K562 (cell line): Measurements from ENCODE around the gene PPP1R14B. TPM values are rescaled to one million over a fixed set of nuclear protein-coding genes. Genes with fewer than 3 reads are reported as not detected.
A peak's percentile ranks its signal among the peaks of the same experiment; 100 is the strongest.

ENCODE experiments used
- ATF7 ChIP-seq: fragments of 450-650 bp; IDR thresholded peaks from 2 replicates; pipeline ENCODE4 v1.7.1; 2014; ENCODE audit warnings: mild to moderate bottlenecking, moderate library complexity
- CTBP1 ChIP-seq: fragments of 450-650 bp; IDR thresholded peaks from 2 replicates; pipeline ENCODE4 v1.6.1; 2016; ENCODE audit warnings: borderline replicate concordance
- DPF2 ChIP-seq: fragments of 450-650 bp; IDR thresholded peaks from 2 replicates; pipeline ENCODE4 v1.6.1; 2016
- ESRRA ChIP-seq: fragments of 450-650 bp; IDR thresholded peaks from 2 replicates; pipeline ENCODE4 v1.6.1; 2014; ENCODE audit warnings: low read depth, mild to moderate bottlenecking, moderate library complexity, borderline replicate concordance
- GTF2A2 ChIP-seq: IDR thresholded peaks from 2 replicates; pipeline ENCODE4 v1.6.1; 2016; ENCODE audit warnings: mild to moderate bottlenecking, missing genetic modification characterization, missing compliant biosample characterization
- MBD2 ChIP-seq: sonication (generic); IDR thresholded peaks from 2 replicates; pipeline ENCODE4 v1.6.1; 2016; ENCODE audit warnings: low read depth, borderline replicate concordance
- NR1H2 ChIP-seq: sonication (generic); formaldehyde crosslinking; IDR thresholded peaks from 2 replicates; pipeline ENCODE4 v1.4.0; 2020; ENCODE audit warnings: mild to moderate bottlenecking, missing genetic modification reagents
- NR4A1 ChIP-seq, 2 experiments: fragments of 250-450 bp in 1 of 2; fragments of 450-650 bp in 1 of 2; sonication (Bioruptor Pico) in 1 of 2; IDR thresholded peaks; 2 replicates each; pipeline versions ENCODE4 v1.4.0 to v1.6.1; 2016 to 2020; ENCODE audit warnings: mild to moderate bottlenecking in 2 of 2, missing compliant biosample characterization in 1 of 2, missing genetic modification characterization in 1 of 2, moderate library complexity in 1 of 2
- RAD21 ChIP-seq, 2 experiments: fragments of 250-450 bp in 1 of 2; fragments of 450-650 bp in 1 of 2; sonication (Bioruptor Pico) in 1 of 2; formaldehyde crosslinking in 1 of 2; IDR thresholded peaks in 1 of 2; conservative IDR thresholded peaks in 1 of 2; 2 replicates each; pipeline versions ENCODE4 v1.4.0 to v1.8.0; 2020 to 2022; ENCODE audit warnings: mild to moderate bottlenecking in 2 of 2, moderate library complexity in 1 of 2
- RAD51 ChIP-seq: fragments of 450-650 bp; IDR thresholded peaks from 2 replicates; pipeline ENCODE4 v1.7.1; 2016; ENCODE audit warnings: low read depth, mild to moderate bottlenecking, borderline replicate concordance
- STAG1 ChIP-seq: sonication (generic); formaldehyde crosslinking; IDR thresholded peaks from 2 replicates; pipeline ENCODE4 v1.5.0; 2020; ENCODE audit warnings: missing genetic modification reagents, borderline replicate concordance
- TCF3 ChIP-seq: sonication (generic); formaldehyde crosslinking; IDR thresholded peaks from 2 replicates; pipeline ENCODE4 v1.4.0; 2020; ENCODE audit warnings: mild to moderate bottlenecking, missing genetic modification reagents
- TGIF2 ChIP-seq: sonication (generic); formaldehyde crosslinking; IDR thresholded peaks from 2 replicates; pipeline ENCODE4 v1.8.1; 2022; ENCODE audit warnings: mild to moderate bottlenecking, missing genetic modification reagents, moderate library complexity
- ZKSCAN1 ChIP-seq: fragments of 150-350 bp; IDR thresholded peaks from 2 replicates; pipeline ENCODE4 v1.6.1; 2016; ENCODE audit warnings: low read depth, low read length
- ZNF124 ChIP-seq: sonication (generic); formaldehyde crosslinking; IDR thresholded peaks from 2 replicates; pipeline ENCODE4 v1.8.1; 2022; ENCODE audit warnings: missing genetic modification reagents
- ZNF253 ChIP-seq: fragments of 250-450 bp; sonication (Bioruptor Pico); conservative IDR thresholded peaks from 2 replicates; pipeline ENCODE4 v1.6.1; 2021; ENCODE audit warnings: mild to moderate bottlenecking
- ZNF561 ChIP-seq: fragments of 450-650 bp; formaldehyde crosslinking; conservative IDR thresholded peaks from 2 replicates; pipeline ENCODE4 v1.4.0; 2020; ENCODE audit warnings: mild to moderate bottlenecking, moderate library complexity
- ZNF778 ChIP-seq: fragments of 450-650 bp; formaldehyde crosslinking; IDR thresholded peaks from 2 replicates; pipeline ENCODE4 v1.4.0; 2020; ENCODE audit warnings: mild to moderate bottlenecking, moderate library complexity
- polyA plus RNA-seq, 8 experiments: library from polyadenylated mRNA; depleted of rRNA in 4 of 8; stranded (reverse) in 5 of 8; unstranded in 3 of 8; fragments of >200 nt; fragmentation: Nextera tagmentation in 2 of 8; fragmentation: Illumina TruSeq in 1 of 8; extraction: Ambion mirVana in 2 of 8; extraction: Trizol in 1 of 8; gene quantifications; 2 replicates each; pipeline versions ENCODE4 v1.2.1 to v1.2.3, GENCODE V29; 2011 to 2014; ENCODE audit warnings: inconsistent platforms in 1 of 8, missing spikeins in 1 of 8
- total RNA-seq, 7 experiments: library from RNA; depleted of rRNA in 6 of 7; stranded (reverse); fragments of >200 nt in 6 of 7; fragmentation: Illumina TruSeq in 2 of 7; extraction: Trizol in 2 of 7; gene quantifications; 2 replicates each; pipeline versions ENCODE4 v1.2.1 to v1.2.3, GENCODE V29; 2011 to 2021; ENCODE audit warnings: low replicate concordance in 1 of 7
- TF ChIP-seq, protein P1 (sequence below): fragments of 450-650 bp; IDR thresholded peaks from 2 replicates; pipeline ENCODE4 v1.6.1; 2017; ENCODE audit warnings: antibody characterized with exemption, mild to moderate bottlenecking
- TF ChIP-seq, protein P2 (sequence below), 2 experiments: fragments of 450-650 bp in 1 of 2; sonication (generic) in 1 of 2; formaldehyde crosslinking; conservative IDR thresholded peaks; 2 replicates each; pipeline versions ENCODE4 v1.4.0 to v1.8.1; 2020 to 2022; ENCODE audit warnings: mild to moderate bottlenecking in 1 of 2, missing genetic modification reagents in 1 of 2
- TF ChIP-seq, protein P3 (sequence below): sonication (generic); formaldehyde crosslinking; IDR thresholded peaks from 2 replicates; pipeline ENCODE4 v1.9.0; 2022; ENCODE audit warnings: mild to moderate bottlenecking, missing genetic modification reagents
- TF ChIP-seq, protein P4 (sequence below): sonication (generic); formaldehyde crosslinking; IDR thresholded peaks from 2 replicates; pipeline ENCODE4 v1.8.0; 2022; ENCODE audit warnings: mild to moderate bottlenecking, missing genetic modification reagents
- TF ChIP-seq, protein P5 (sequence below): sonication (generic); IDR thresholded peaks from 2 replicates; pipeline ENCODE4 v1.6.1; 2016

Gene PPP1R14B
- total and polyA plus RNA-seq, 9 of the 15 experiments (the other 6 are each of a cell fraction or from before 2014, with no cell fraction given) = 7.7 to 566 (median 212) TPM

DNA sequence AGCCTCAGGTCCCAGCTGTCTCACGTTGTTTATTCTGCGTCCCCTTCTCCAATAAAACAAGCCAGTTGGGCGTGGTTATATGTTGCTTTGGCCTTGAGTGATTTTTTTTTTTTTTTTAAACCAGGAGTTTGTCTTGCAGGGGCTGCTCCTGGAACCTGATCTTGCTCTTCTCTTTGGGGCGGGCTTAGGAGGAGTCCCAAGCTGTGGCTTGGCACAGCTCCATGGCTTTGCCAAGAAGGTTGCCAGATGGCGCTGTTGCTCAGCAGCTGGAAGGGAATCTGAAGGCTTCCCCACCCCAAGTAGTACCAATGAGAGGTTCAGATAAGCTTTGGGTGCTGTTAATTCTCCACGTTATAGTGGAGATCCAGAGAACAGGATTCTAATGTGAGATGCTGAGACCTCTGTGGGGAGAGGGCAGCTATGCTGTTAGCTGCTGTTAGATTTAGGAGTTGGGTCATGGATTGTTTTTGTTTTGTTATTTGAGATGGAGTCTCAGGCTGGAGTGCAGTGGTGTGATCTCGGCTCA lies 42.2 kb downstream of the PPP1R14B start (continued):
- TF ChIP-seq ZNF253 (no peak), ZNF124 (CRISPR knock-in tag) (no peak), MBD2 (no peak), TCF3 (CRISPR knock-in tag) (peak; percentile 29; the same call in 1 of the 2 replicates), RAD21 (CRISPR knock-in tag; conservative IDR thresholded peaks at IDR 0.05 in 1 of 2, IDR thresholded peaks at IDR 0.05 in 1 of 2) (peak; percentile 87 to 90), ATF7 (peak; percentile 49; the same call in 1 of the 2 replicates), DPF2 (peak; percentile 53; the same call in 1 of the 2 replicates), RAD51 (0 out of 2 replicates have a peak, but pooled peaks have one; percentile 26), TGIF2 (CRISPR knock-in tag) (no peak), ESRRA (peak; percentile 65; the same call in 1 of the 2 replicates), ZNF561 (CRISPR knock-in tag) (no peak), NR4A1 (CRISPR knock-in tag; IDR thresholded peaks at IDR 0.05) (no peak), NR4A1 (tag; IDR thresholded peaks at IDR 0.05) (no peak), ZNF778 (CRISPR knock-in tag) (no peak), NR1H2 (CRISPR knock-in tag) (no peak), STAG1 (CRISPR knock-in tag) (peak; percentile 41; the same call in 1 of the 2 replicates), CTBP1 (peak; percentile 69; the same call in 1 of the 2 replicates), ZKSCAN1 (peak; percentile 89), GTF2A2 (no peak)
- TF ChIP-seq, protein P1, sequence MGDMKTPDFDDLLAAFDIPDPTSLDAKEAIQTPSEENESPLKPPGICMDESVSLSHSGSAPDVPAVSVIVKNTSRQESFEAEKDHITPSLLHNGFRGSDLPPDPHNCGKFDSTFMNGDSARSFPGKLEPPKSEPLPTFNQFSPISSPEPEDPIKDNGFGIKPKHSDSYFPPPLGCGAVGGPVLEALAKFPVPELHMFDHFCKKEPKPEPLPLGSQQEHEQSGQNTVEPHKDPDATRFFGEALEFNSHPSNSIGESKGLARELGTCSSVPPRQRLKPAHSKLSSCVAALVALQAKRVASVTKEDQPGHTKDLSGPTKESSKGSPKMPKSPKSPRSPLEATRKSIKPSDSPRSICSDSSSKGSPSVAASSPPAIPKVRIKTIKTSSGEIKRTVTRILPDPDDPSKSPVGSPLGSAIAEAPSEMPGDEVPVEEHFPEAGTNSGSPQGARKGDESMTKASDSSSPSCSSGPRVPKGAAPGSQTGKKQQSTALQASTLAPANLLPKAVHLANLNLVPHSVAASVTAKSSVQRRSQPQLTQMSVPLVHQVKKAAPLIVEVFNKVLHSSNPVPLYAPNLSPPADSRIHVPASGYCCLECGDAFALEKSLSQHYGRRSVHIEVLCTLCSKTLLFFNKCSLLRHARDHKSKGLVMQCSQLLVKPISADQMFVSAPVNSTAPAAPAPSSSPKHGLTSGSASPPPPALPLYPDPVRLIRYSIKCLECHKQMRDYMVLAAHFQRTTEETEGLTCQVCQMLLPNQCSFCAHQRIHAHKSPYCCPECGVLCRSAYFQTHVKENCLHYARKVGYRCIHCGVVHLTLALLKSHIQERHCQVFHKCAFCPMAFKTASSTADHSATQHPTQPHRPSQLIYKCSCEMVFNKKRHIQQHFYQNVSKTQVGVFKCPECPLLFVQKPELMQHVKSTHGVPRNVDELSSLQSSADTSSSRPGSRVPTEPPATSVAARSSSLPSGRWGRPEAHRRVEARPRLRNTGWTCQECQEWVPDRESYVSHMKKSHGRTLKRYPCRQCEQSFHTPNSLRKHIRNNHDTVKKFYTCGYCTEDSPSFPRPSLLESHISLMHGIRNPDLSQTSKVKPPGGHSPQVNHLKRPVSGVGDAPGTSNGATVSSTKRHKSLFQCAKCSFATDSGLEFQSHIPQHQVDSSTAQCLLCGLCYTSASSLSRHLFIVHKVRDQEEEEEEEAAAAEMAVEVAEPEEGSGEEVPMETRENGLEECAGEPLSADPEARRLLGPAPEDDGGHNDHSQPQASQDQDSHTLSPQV = peak; percentile 61; the same call in 1 of the 2 replicates
- TF ChIP-seq, protein P2, sequence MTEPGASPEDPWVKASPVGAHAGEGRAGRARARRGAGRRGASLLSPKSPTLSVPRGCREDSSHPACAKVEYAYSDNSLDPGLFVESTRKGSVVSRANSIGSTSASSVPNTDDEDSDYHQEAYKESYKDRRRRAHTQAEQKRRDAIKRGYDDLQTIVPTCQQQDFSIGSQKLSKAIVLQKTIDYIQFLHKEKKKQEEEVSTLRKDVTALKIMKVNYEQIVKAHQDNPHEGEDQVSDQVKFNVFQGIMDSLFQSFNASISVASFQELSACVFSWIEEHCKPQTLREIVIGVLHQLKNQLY (CRISPR knock-in tag; conservative IDR thresholded peaks at IDR 0.05) = no peak
- TF ChIP-seq, protein P3, sequence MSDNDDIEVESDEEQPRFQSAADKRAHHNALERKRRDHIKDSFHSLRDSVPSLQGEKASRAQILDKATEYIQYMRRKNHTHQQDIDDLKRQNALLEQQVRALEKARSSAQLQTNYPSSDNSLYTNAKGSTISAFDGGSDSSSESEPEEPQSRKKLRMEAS (CRISPR knock-in tag) = no peak
- TF ChIP-seq, protein P4, sequence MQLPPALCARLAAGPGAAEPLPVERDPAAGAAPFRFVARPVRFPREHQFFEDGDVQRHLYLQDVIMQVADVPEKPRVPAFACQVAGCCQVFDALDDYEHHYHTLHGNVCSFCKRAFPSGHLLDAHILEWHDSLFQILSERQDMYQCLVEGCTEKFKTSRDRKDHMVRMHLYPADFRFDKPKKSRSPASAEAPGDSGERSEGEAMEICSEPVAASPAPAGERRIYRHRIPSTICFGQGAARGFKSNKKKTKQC (CRISPR knock-in tag) = no peak
- TF ChIP-seq, protein P5, sequence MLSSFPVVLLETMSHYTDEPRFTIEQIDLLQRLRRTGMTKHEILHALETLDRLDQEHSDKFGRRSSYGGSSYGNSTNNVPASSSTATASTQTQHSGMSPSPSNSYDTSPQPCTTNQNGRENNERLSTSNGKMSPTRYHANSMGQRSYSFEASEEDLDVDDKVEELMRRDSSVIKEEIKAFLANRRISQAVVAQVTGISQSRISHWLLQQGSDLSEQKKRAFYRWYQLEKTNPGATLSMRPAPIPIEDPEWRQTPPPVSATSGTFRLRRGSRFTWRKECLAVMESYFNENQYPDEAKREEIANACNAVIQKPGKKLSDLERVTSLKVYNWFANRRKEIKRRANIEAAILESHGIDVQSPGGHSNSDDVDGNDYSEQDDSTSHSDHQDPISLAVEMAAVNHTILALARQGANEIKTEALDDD = no peak
